GM12891 (cell line): Measurements from ENCODE around the gene LCOR.
A peak's percentile ranks its signal among the peaks of the same experiment; 100 is the strongest.

Experiments used
- DNase-seq: peaks from one replicate; pipeline ENCODE4 v3.0.0; 2011; ENCODE audit warnings: low spot score; ENCODE audit not compliant: insufficient read length
- FAIRE-seq: peaks from 2 replicates; lab custom pipeline; 2011; peaks lifted over from hg19 to GRCh38; lab: Jason Lieb, UNC
- PAX5 ChIP-seq: IDR thresholded peaks from 2 replicates; pipeline ENCODE4 v1.6.1; 2011; ENCODE audit warnings: low read length, moderate library complexity, mild to moderate bottlenecking; ENCODE audit not compliant: insufficient read depth, severe bottlenecking
- POLR2A ChIP-seq: IDR thresholded peaks from 2 replicates; pipeline ENCODE4 v1.6.1; 2011; ENCODE audit warnings: low read depth, low read length, control low read depth
- POLR2AphosphoS5 ChIP-seq: IDR thresholded peaks from 2 replicates; pipeline ENCODE4 v1.6.1; 2011; ENCODE audit warnings: low read depth, low read length, control low read depth
- POU2F2 ChIP-seq: IDR thresholded peaks from 2 replicates; pipeline ENCODE4 v1.6.1; 2011; ENCODE audit warnings: low read depth, mild to moderate bottlenecking, control low read depth, low read length, moderate library complexity
- SPI1 ChIP-seq: IDR thresholded peaks from 2 replicates; pipeline ENCODE4 v1.6.1; 2011; ENCODE audit warnings: low read depth, low read length, control low read depth
- TAF1 ChIP-seq: IDR thresholded peaks from 2 replicates; pipeline ENCODE4 v1.6.1; 2011; ENCODE audit warnings: low read depth, low read length, control low read depth

Gene LCOR

DNA sequence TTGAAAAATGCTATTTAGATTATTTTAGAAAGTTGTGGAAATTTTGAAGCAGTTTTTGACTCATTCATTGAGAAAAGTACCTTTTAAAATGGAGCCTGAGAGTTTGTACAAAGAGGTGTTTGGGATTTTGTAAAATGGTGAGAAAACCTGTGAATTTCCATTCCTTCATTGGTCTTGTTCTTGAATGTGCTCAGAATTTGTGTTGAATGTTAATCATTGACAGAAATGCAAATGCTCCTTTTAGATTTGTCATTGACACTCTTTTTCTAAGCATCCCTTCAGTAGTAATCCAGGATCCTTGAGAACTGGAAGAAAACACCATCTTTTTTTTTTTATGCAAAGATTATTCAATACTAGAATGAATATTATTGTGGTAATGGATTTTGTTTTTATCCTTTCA is 74.8 kb downstream of the LCOR start:
- DNase-seq: no peak
- TF ChIP-seq PAX5 (no peak), POLR2A (no peak), SPI1 (no peak), POLR2AphosphoS5 (no peak), TAF1 (no peak)
- FAIRE-seq: no peak

- peak; percentile 28 for DNase-seq
- peak; percentile 69 for FAIRE-seq
- TF ChIP-seq POLR2A: no peak
- TF ChIP-seq POU2F2: no peak
- no peak for TF ChIP-seq TAF1
- no peak for TF ChIP-seq POLR2AphosphoS5
- no peak for TF ChIP-seq SPI1
- TF ChIP-seq PAX5: no peak
Measured at GRCh38 chr10:96910488-96911395, 78.6 kb downstream of the LCOR start.

DNA sequence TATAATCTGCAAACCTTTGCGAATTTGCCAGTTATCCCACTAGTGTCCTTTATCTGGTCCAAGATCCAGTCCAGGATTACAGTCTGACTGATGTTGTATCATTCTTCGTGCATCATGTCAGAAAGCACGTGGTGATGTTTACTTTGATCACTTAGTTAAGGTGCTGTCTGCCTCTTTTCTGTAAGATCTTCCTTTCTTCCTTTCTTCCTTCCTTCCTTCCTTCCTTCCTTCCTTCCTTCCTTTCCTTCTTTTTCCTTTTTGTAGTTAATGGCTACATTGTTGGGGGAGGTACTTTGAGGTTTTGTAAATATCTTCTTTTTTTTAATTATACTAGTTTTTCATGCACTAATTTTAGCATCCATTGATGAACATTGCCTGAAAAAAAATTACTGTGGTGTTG is 80.3 kb downstream of the LCOR start:
- DNase-seq (no peak), FAIRE-seq (peak; percentile 9)
- no peak for TF ChIP-seq POLR2A
- no peak for TF ChIP-seq TAF1
- TF ChIP-seq POLR2AphosphoS5: no peak
- TF ChIP-seq PAX5: no peak
- TF ChIP-seq POU2F2: no peak
- no peak for TF ChIP-seq SPI1

- DNase-seq (no peak), FAIRE-seq (no peak)
- TF ChIP-seq POU2F2 (no peak), POLR2AphosphoS5 (no peak)
Measured at GRCh38 chr10:96913906-96914305, 81.8 kb downstream of the LCOR start.

DNA sequence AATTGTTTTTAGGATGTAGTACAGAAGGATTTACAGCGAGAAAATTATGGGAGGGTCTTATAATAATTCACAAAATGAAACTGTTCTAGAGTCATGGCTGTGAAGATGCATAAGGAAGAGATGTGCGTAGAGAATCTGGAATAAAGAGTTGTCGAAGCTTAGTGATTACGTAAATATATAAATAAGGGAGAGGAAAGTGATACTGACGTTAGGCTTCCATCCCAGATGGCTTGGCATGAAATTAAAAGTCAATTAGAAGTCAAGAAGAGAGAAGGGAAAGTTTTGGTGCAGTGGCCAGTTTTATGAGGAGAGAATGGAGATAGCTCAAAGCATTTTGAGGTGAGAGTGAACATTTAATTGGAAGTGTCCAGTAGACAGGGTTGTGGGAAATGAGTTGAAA is 85.5 kb downstream of the LCOR start:
- TF ChIP-seq POU2F2 (no peak), POLR2A (no peak), POLR2AphosphoS5 (no peak)
- FAIRE-seq (no peak), DNase-seq (no peak)

DNA sequence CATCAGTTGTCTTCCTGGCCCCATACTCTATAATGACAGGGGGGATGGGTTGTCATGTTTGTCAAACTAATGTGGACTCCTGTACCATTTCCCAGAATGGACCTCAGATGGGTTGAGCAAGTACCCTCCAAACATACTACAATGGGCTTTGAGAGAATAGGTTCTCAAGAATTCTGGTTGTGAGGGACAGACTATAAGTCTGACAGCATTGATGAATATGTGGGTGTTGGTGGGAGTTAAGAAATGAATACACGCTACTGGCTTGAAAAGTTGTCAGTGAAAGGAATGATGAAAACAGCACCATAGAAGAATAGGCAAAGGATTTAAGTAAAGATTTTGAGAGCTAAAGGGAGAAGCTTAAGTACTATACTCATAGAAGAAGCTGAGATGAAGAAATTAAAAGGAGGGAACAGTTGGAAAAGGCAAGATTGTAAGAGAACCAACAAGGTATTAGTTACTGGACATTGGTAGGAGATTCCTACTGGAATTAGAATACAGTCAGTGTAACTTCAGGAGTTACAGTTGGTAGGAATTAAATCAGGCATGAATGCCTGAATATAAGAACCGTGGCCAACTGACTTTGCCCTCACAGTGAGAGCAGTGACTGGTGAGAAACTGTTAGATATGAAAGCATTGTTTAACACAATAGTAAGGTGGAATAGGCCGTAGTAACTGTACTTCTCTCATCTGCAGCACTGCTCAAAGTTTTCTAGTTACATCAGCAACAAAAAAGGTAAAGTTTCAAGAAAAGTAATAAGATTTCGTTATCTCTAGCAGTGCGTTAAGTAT is 86.3 kb downstream of the LCOR start:
- TF ChIP-seq TAF1 (no peak), PAX5 (no peak), SPI1 (no peak), POLR2AphosphoS5 (no peak), POLR2A (no peak), POU2F2 (no peak)
- DNase-seq (no peak), FAIRE-seq (peak; percentile 86)

DNA sequence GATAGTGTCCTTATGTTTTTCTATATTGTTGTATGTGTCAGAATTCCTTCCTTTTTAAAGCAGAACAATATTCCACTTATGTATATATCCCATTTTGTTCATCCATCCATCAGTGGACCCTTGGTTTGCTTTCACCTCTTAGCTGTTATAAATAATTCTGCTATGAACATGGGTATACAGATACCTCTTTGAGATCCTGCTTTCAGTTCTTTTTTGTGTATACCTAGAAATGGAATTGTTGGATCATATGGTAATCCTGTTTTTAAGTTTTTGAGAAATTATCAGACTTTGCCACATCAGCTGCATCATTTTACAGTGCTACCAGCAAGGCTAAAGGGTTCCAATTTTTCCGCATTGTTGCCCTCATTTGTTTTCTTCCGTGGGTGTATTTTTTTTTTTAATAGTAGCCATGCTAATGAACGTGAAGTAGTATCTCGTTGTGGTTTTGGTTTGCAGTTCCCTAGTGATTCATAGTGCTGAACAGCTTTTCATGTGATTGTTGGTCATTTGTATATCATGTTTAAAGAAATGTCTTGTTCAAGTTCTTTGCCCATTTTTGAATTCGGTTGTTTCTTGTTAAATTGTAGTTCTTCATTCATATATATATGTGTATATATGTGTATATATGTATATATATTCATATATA is 87.8 kb downstream of the LCOR start:
- FAIRE-seq: peak; percentile 5
- DNase-seq: no peak
- no peak for TF ChIP-seq POU2F2
- TF ChIP-seq SPI1: peak; percentile 40; the same call in 1 of the 2 replicates

DNA sequence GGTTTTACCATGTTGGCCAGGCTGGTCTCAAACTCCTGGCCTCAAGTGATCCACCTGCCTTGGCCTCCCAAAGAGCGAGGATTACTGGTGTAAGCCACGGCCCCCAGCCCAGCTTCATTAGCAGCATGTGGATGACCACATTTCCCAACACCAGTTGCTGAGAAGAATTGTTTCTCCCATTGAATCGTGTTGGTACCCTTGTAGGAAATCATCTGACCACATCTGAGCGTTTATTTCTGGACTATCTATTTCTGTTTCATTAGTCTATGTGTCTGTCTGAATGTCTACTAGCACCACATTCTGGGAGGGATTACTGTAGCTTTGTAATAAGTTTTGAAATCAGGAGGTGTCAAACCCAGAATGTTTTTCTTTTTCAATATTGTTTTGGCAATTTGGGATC is 89.6 kb downstream of the LCOR start:
- DNase-seq (no peak), FAIRE-seq (peak; percentile 64)
- TF ChIP-seq TAF1 (no peak), SPI1 (no peak), POU2F2 (no peak), PAX5 (no peak), POLR2AphosphoS5 (no peak), POLR2A (no peak)

DNA sequence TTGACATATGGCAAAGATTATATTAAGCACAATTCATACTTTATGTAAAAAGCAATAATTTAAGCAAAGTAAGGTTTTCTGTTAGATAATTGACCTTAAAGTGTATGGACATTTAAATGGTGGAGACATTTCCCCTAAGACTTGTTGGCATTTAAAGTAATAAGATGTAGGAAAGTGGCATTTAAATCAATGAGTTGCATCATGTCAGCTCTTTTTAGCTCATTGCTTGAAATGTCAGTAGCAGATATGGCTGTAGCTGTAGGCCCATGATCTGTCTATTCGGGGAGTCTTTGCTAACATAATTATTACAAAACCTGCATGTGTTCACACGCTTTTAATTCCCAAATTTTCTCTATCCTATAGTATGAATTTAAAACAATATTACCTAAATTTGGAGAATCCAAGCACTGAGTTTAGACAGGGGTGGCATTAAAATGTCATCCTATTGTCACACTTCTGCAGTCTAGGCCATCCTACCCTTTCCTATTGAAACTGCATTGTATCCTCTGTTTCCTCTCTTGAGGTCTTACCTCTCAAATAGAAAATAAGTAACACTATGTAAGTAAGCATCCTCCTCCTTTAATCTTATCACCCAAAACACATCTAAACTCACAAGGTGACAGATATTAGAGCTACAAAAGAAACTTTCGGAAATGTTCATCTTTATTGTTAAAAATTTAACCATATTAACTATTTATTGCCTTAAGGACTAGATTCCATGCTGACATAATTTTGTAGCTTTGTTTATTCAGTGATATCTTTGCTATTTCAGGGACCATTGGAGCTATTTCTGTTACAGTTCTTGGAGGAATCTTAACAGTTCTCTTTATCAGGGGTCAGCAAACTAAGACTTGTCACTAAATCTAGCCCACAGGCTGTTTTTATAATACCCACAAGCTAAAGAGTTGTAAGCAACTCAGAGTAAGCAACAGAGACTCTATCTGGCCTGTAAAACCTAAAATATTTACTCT is 91.2 kb downstream of the LCOR start:
- no peak for TF ChIP-seq SPI1
- no peak for TF ChIP-seq POLR2A
- no peak for TF ChIP-seq POU2F2
- no peak for TF ChIP-seq POLR2AphosphoS5
- no peak for TF ChIP-seq PAX5
- no peak for TF ChIP-seq TAF1
- FAIRE-seq (peak; percentile 69), DNase-seq (no peak)
